GM23338 (cell line): ENCODE results near the gene ZNF692. TPM values are rescaled to one million over a fixed set of nuclear protein-coding genes. Genes with fewer than 3 reads are reported as not detected.

Source experiments
- ATAC-seq: fragments of 200-7000 bp; cut with Tn5 transposase; 3 replicates; pipeline ENCODE4 v1.9.1; 2020
- DNase-seq: peaks from one replicate; pipeline ENCODE4 v3.0.0-alpha.2; 2015; ENCODE audit warnings: low spot score
- H2AFZ ChIP-seq: fragments of 200-600 bp; sonication (generic); 2 replicates; pipeline ENCODE4 v1.8.0; 2016; ENCODE audit warnings: antibody characterized with exemption, mild to moderate bottlenecking, moderate library complexity
- H3F3A ChIP-seq: fragments of 200-600 bp; sonication (generic); replicated peaks from 2 replicates; pipeline ENCODE4 v1.8.0; 2017; ENCODE audit warnings: antibody characterized with exemption, mixed run types, low read depth
- H3K27ac ChIP-seq: fragments of 200-600 bp; sonication (generic); 2 replicates; pipeline ENCODE4 v1.6.1; 2016; ENCODE audit warnings: low read depth
- H3K27me3 ChIP-seq: fragments of 200-600 bp; sonication (generic); 2 replicates; pipeline ENCODE4 v1.8.0; 2016; ENCODE audit warnings: mild to moderate bottlenecking, mixed run types, moderate library complexity; ENCODE audit not compliant: insufficient read depth
- H3K36me3 ChIP-seq: fragments of 200-600 bp; sonication (generic); 2 replicates; pipeline ENCODE4 v1.8.0; 2016; ENCODE audit warnings: mild to moderate bottlenecking; ENCODE audit not compliant: insufficient read depth
- H3K4me1 ChIP-seq: fragments of 200-600 bp; sonication (generic); 2 replicates; pipeline ENCODE4 v1.8.0; 2016; ENCODE audit warnings: mild to moderate bottlenecking, moderate library complexity; ENCODE audit not compliant: insufficient read depth
- H3K4me2 ChIP-seq: fragments of 200-600 bp; sonication (generic); 2 replicates; pipeline ENCODE4 v1.7.1; 2017; ENCODE audit warnings: mixed run types
- H3K4me3 ChIP-seq: fragments of 200-600 bp; sonication (generic); 2 replicates; pipeline ENCODE4 v1.6.1; 2016; ENCODE audit warnings: mixed run types
- H3K79me2 ChIP-seq: fragments of 200-600 bp; sonication (generic); replicated peaks from 2 replicates; pipeline ENCODE4 v1.8.0; 2017; ENCODE audit warnings: mild to moderate bottlenecking; ENCODE audit not compliant: insufficient read depth
- H3K9me2 ChIP-seq: fragments of 200-600 bp; sonication (generic); 2 replicates; pipeline ENCODE4 v1.8.0; 2017; ENCODE audit not compliant: insufficient read depth
- H4K20me1 ChIP-seq: fragments of 200-600 bp; sonication (generic); replicated peaks from 2 replicates; pipeline ENCODE4 v1.8.0; 2017; ENCODE audit warnings: mild to moderate bottlenecking; ENCODE audit not compliant: insufficient read depth
- H3K27ac Mint-ChIP-seq: 2 replicates; pipeline ENCODE4 v1.8.0; 2020; ENCODE audit warnings: inconsistent platforms, mild to moderate bottlenecking, moderate library complexity, mixed read lengths
- H3K27me3 Mint-ChIP-seq: 3 replicates; pipeline ENCODE4 v1.8.0; 2022; ENCODE audit warnings: low read depth, mild to moderate bottlenecking, moderate library complexity, mixed read lengths, inconsistent platforms; ENCODE audit not compliant: insufficient read depth, poor library complexity
- H3K36me3 Mint-ChIP-seq: 3 replicates; pipeline ENCODE4 v1.8.0; 2021; ENCODE audit warnings: low read depth, mild to moderate bottlenecking, inconsistent platforms, moderate library complexity, mixed read lengths
- H3K4me1 Mint-ChIP-seq: 3 replicates; pipeline ENCODE4 v1.8.0; 2020; ENCODE audit warnings: mild to moderate bottlenecking, inconsistent platforms, mixed read lengths
- H3K4me3 Mint-ChIP-seq: 3 replicates; pipeline ENCODE4 v1.8.0; 2021; ENCODE audit warnings: moderate library complexity, mild to moderate bottlenecking, inconsistent platforms, mixed read lengths
- H3K9me3 Mint-ChIP-seq: 3 replicates; pipeline ENCODE4 v1.8.0; 2020; ENCODE audit warnings: moderate library complexity, mild to moderate bottlenecking, inconsistent platforms, mixed read lengths
- EZH2 ChIP-seq: fragments of 200-600 bp; sonication (generic); IDR thresholded peaks from one replicate; pipeline ENCODE4 v1.8.0; 2017; ENCODE audit warnings: antibody characterized with exemption, mild to moderate bottlenecking, low read depth; ENCODE audit not compliant: unreplicated experiment
- EZH2phosphoT487 ChIP-seq: fragments of 200-600 bp; sonication (generic); IDR thresholded peaks from one replicate; pipeline ENCODE4 v1.8.1; 2018; ENCODE audit warnings: antibody characterized with exemption; ENCODE audit not compliant: unreplicated experiment
- NANOG ChIP-seq: IDR thresholded peaks from 2 replicates; pipeline ENCODE4 v1.6.1; 2016; ENCODE audit warnings: antibody characterized with exemption, borderline replicate concordance
- REST ChIP-seq: IDR thresholded peaks from one replicate; pipeline ENCODE4 v1.6.1; 2018; ENCODE audit warnings: antibody characterized with exemption; ENCODE audit not compliant: unreplicated experiment
- STAT1 ChIP-seq: IDR thresholded peaks from one replicate; pipeline ENCODE4 v1.6.1; 2016; ENCODE audit warnings: antibody characterized with exemption; ENCODE audit not compliant: unreplicated experiment
- ZNF114 ChIP-seq: fragments of 250-450 bp; sonication (Bioruptor Pico); IDR thresholded peaks from 2 replicates; pipeline ENCODE4 v1.5.0; 2020; ENCODE audit warnings: mild to moderate bottlenecking, moderate library complexity
- ZNF331 ChIP-seq: fragments of 250-450 bp; sonication (Bioruptor Pico); IDR thresholded peaks from 2 replicates; pipeline ENCODE4 v1.5.0; 2020; ENCODE audit warnings: low read depth, mild to moderate bottlenecking, moderate library complexity
- ZNF462 ChIP-seq: fragments of 250-450 bp; sonication (Bioruptor Pico); IDR thresholded peaks from 2 replicates; pipeline ENCODE4 v1.5.0; 2020; ENCODE audit warnings: mild to moderate bottlenecking, moderate library complexity
- polyA plus RNA-seq: library from polyadenylated mRNA; unstranded; fragments of >200 nt; fragmentation: Nextera tagmentation; extraction: Ambion mirVana; gene quantifications from 2 replicates; pipeline ENCODE4 v1.2.1, GENCODE V29; 2016
- total RNA-seq: library from RNA; depleted of rRNA; stranded (reverse); fragments of >200 nt; shearing (Covaris generic); gene quantifications from 2 replicates; pipeline ENCODE4 v1.2.3, GENCODE V29; 2014
- TF ChIP-seq, protein P1 (sequence below), 2 experiments: fragments of 200-600 bp in 1 of 2; sonication (generic) in 1 of 2; conservative IDR thresholded peaks; 2 replicates each; pipeline versions ENCODE4 v1.5.1 to v1.6.1; 2016 to 2017; ENCODE audit warnings: antibody characterized with exemption in 2 of 2, low read depth in 2 of 2, mild to moderate bottlenecking in 2 of 2, moderate library complexity in 1 of 2

The ZNF692 gene
- total and polyA plus RNA-seq, 2 experiments from 2014 or later = 41.2 to 57.1 TPM

DNA sequence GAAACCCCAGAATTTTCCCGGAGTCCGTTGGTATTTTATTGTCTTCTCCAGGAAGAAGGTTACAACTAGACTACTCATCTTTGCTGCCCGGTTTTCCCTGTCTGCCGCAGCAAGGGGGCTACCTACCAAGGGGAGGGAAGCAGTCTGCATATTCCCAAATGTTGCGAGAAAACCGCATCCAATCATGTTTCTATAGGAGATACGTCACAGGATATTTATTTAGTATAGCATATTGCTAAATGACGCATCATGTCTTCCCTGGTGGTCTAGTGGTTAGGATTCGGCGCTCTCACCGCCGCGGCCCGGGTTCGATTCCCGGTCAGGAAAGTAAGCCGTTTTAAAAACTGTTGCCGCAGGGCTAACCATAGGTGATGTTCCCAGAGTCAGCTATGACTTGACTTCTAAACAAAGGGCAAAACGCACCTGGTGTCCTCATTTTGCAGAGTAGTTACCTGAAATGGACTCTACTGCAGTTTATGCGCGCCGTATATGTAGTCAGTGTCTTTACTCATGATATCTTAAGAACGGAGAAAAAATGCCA lies 15.2 kb upstream of the ZNF692 start (continued):
- TF ChIP-seq, protein P1, sequence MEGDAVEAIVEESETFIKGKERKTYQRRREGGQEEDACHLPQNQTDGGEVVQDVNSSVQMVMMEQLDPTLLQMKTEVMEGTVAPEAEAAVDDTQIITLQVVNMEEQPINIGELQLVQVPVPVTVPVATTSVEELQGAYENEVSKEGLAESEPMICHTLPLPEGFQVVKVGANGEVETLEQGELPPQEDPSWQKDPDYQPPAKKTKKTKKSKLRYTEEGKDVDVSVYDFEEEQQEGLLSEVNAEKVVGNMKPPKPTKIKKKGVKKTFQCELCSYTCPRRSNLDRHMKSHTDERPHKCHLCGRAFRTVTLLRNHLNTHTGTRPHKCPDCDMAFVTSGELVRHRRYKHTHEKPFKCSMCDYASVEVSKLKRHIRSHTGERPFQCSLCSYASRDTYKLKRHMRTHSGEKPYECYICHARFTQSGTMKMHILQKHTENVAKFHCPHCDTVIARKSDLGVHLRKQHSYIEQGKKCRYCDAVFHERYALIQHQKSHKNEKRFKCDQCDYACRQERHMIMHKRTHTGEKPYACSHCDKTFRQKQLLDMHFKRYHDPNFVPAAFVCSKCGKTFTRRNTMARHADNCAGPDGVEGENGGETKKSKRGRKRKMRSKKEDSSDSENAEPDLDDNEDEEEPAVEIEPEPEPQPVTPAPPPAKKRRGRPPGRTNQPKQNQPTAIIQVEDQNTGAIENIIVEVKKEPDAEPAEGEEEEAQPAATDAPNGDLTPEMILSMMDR (conservative IDR thresholded peaks at IDR 0.05; ENCODE audit: low read depth in 2 of 2) = no peak
- no peak for TF ChIP-seq STAT1

- Mint-ChIP-seq H3K4me1 (peaks cover 3% of the 10 kb centered on the region), H3K27ac (peak overlapping the region; percentile 97), H3K4me3 (peak overlapping the region; percentile 98), H3K27me3 (peaks cover 19% of the 10 kb centered on the region), H3K9me3 (peaks cover 13% of the 10 kb centered on the region), H3K36me3 (peaks cover 4% of the 10 kb centered on the region; the same call in 1 of the 3 replicates)
- ATAC-seq (peak; percentile 84), DNase-seq (peak; percentile 91)
- no peaks in the 10 kb centered on the region for H3K9me2 ChIP-seq
- no peaks in the 10 kb centered on the region for H3K27me3 ChIP-seq
- H2AFZ ChIP-seq = peak overlapping the region; percentile 98
- peak overlapping the region; percentile 83 for H3K4me2 ChIP-seq
- peaks cover 9% of the 10 kb centered on the region for H3F3A ChIP-seq
- H4K20me1 ChIP-seq = no peaks in the 10 kb centered on the region
- H3K4me1 ChIP-seq = peaks cover 6% of the 10 kb centered on the region
- peak overlapping the region; percentile 92 for H3K4me3 ChIP-seq
- H3K27ac ChIP-seq = peak overlapping the region; percentile 88
- H3K36me3 ChIP-seq = no peaks in the 10 kb centered on the region
- no peaks in the 10 kb centered on the region for H3K79me2 ChIP-seq
- TF ChIP-seq STAT1 = no peak
- TF ChIP-seq ZNF114 (CRISPR knock-in tag) = no peak
- no peak for TF ChIP-seq NANOG
- no peak for TF ChIP-seq EZH2
- no peak for TF ChIP-seq EZH2phosphoT487
- no peak for TF ChIP-seq ZNF331 (CRISPR knock-in tag)
- TF ChIP-seq REST = no peak
- no peak for TF ChIP-seq ZNF462 (CRISPR knock-in tag)
- TF ChIP-seq, protein P1 (conservative IDR thresholded peaks at IDR 0.05; ENCODE audit: low read depth in 2 of 2) = 0 out of 4 replicates have a peak, but pooled peaks of 1 of the 2 experiments have one; percentile 0
Measured at GRCh38 chr1:248873409-248873992, 14.6 kb upstream of the ZNF692 start.
